ENCODE measurements around the gene SMIM43.

The SMIM43 gene

GRCh38 chr4:121711263-121712000 lies 53.5 kb downstream of the SMIM43 start:
- H3K4me3 ChIP-seq (ENCODE audit: low read depth, low read length), result peak overlapping the region; percentile 9
- in situ Hi-C loops (cut with HindIII; ENCODE audit: low sequenced_read_pairs), result no loop called here
- peak; percentile 93 for DNase-seq (ENCODE audit: low read depth)
- TF ChIP-seq, protein P1, sequence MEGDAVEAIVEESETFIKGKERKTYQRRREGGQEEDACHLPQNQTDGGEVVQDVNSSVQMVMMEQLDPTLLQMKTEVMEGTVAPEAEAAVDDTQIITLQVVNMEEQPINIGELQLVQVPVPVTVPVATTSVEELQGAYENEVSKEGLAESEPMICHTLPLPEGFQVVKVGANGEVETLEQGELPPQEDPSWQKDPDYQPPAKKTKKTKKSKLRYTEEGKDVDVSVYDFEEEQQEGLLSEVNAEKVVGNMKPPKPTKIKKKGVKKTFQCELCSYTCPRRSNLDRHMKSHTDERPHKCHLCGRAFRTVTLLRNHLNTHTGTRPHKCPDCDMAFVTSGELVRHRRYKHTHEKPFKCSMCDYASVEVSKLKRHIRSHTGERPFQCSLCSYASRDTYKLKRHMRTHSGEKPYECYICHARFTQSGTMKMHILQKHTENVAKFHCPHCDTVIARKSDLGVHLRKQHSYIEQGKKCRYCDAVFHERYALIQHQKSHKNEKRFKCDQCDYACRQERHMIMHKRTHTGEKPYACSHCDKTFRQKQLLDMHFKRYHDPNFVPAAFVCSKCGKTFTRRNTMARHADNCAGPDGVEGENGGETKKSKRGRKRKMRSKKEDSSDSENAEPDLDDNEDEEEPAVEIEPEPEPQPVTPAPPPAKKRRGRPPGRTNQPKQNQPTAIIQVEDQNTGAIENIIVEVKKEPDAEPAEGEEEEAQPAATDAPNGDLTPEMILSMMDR (IDR thresholded peaks at IDR 0.05; ENCODE audit: low read depth, low read length, missing control alignments), result no peak

DNA sequence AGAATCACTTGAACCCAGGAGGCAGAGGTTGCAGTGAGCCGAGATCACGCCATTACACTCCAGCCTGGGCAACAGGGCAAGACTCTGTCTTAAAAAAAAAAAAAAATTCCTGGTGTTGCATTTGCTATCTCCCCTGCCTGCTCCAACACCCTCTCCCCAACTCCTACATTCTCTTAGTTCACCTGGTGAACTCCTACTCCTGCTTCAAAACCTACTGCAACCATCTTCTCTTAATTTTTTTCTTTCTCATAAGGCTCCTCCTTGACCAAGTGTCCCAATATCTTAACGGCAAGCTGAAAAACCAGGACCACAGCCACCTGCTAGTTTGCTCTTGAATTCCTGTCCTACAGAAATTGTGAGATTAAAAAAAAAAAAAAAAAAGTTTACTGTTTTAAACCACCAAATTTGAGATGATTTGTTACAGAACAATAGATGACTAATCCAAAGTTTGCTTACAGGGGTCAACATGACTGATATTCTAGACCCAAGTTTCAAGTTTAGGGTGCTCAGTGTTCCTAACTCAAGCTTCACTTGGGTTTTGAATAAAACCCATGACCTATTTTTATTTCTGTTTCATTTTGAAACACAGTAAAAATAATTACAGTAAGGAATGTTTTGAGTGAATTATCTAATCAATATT lies 55.1 kb downstream of the SMIM43 start:
- DNase-seq (ENCODE audit: low read depth), result no peak
- in situ Hi-C loops (cut with HindIII; ENCODE audit: low sequenced_read_pairs), result no loop called here
- TF ChIP-seq, protein P1 (IDR thresholded peaks at IDR 0.05; ENCODE audit: low read depth, low read length, missing control alignments), result no peak
- no peak overlapping the region for H3K4me3 ChIP-seq (ENCODE audit: low read depth, low read length)

Measured in astrocyte of the cerebellum (primary cell).